HCT116 (cell line): ENCODE data around the gene BEND5. TPM values are rescaled to one million over a fixed set of nuclear protein-coding genes. Genes with fewer than 3 reads are reported as not detected.

Source experiments
- ATAC-seq: fragments of 200-7000 bp; cut with Tn5 transposase; 2 replicates; pipeline ENCODE4 v1.9.1; 2020; ENCODE audit warnings: mild to moderate bottlenecking, moderate library complexity
- BruUV-seq: library from RNA; stranded (reverse); fragments of 400-500 nt; replicated peaks from 2 replicates; lab custom pipeline; 2021; lab: Mats Ljungman, UMichigan
- CTCF ChIA-PET: fragments of 300-600 bp; sonication (Branson Sonifier 250); formaldehyde crosslinking; loops from one replicate; lab custom pipeline; 2021; ENCODE audit warnings: antibody characterized with exemption; lab: Charles Lee
- POLR2A ChIA-PET: fragments of 300-600, 350-600 bp; sonication (Branson Sonifier 250); formaldehyde crosslinking; loops from one replicate; lab custom pipeline; 2021; ENCODE audit warnings: antibody characterized with exemption; lab: Charles Lee
- RAD21 ChIA-PET, 2 experiments: fragments of 300-600 bp; sonication (Branson Sonifier 250); formaldehyde crosslinking; loops; one replicate each; lab custom pipeline; 2023; ENCODE audit warnings: low total read pairs in 2 of 2; ENCODE audit not compliant: uncharacterized antibody in 2 of 2, unreplicated experiment in 2 of 2, low non-redundant PET in 1 of 2; lab: Charles Lee
- DNase-seq: peaks from one replicate; pipeline ENCODE4 v3.0.0-alpha.2; 2010; ENCODE audit warnings: low read depth, low spot score
- H2AFZ ChIP-seq: fragments of 200-600 bp; shearing (Covaris generic), sonication (generic); 2 replicates; pipeline ENCODE4 v1.6.1; 2017; ENCODE audit warnings: low read depth, mixed run types, mixed read lengths, antibody characterized with exemption, low read length; ENCODE audit not compliant: poor library complexity, severe bottlenecking
- H3K27ac ChIP-seq: 2 replicates; pipeline ENCODE4 v1.5.1; 2012; ENCODE audit warnings: low read depth, low read length
- H3K27me3 ChIP-seq: fragments of 200-600 bp; sonication (generic); 2 replicates; pipeline ENCODE4 v1.6.1; 2016; ENCODE audit warnings: mixed run types, low read length, mixed read lengths; ENCODE audit not compliant: insufficient read depth
- H3K36me3 ChIP-seq, 2 experiments: fragments of 200-500 bp in 1 of 2; fragments of 200-600 bp in 1 of 2; sonication (Bioruptor generic) in 1 of 2; sonication (generic) in 1 of 2; 2 replicates each; pipeline versions ENCODE4 v1.5.1 to v1.6.1; 2014 to 2016; ENCODE audit warnings: low read length in 2 of 2, inconsistent platforms in 1 of 2, mixed read lengths in 1 of 2, mixed run types in 1 of 2; ENCODE audit not compliant: insufficient read depth in 2 of 2, control insufficient read depth in 1 of 2
- H3K4me1 ChIP-seq, 2 experiments: fragments of 200-600 bp in 1 of 2; sonication (generic) in 1 of 2; 2 replicates each; pipeline versions ENCODE4 v1.5.1 to v1.6.1; 2012 to 2017; ENCODE audit warnings: low read length in 2 of 2, inconsistent platforms in 1 of 2, mild to moderate bottlenecking in 1 of 2, mixed read lengths in 1 of 2, mixed run types in 1 of 2, moderate library complexity in 1 of 2; ENCODE audit not compliant: insufficient read depth in 2 of 2, control insufficient read depth in 1 of 2
- H3K4me2 ChIP-seq: fragments of 200-600 bp; sonication (generic); 2 replicates; pipeline ENCODE4 v1.6.1; 2017; ENCODE audit warnings: mixed run types, low read length, mixed read lengths
- H3K4me3 ChIP-seq, 2 experiments: fragments of 200-600 bp in 1 of 2; sonication (generic) in 1 of 2; replicated peaks in 1 of 2; 2 replicates each; pipeline ENCODE4 v1.5.1; 2011 to 2016; ENCODE audit warnings: low read length in 2 of 2, control low read depth in 1 of 2, low read depth in 1 of 2, mild to moderate bottlenecking in 1 of 2, mixed read lengths in 1 of 2, mixed run types in 1 of 2
- H3K79me2 ChIP-seq: fragments of 200-600 bp; sonication (generic); 2 replicates; pipeline ENCODE4 v1.6.1; 2017; ENCODE audit warnings: mild to moderate bottlenecking, mixed run types, low read length, moderate library complexity, mixed read lengths; ENCODE audit not compliant: insufficient read depth
- H3K9ac ChIP-seq: fragments of 200-600 bp; sonication (generic); 2 replicates; pipeline ENCODE4 v1.6.1; 2016; ENCODE audit warnings: low read length, mixed read lengths
- H3K9me2 ChIP-seq: fragments of 200-600 bp; sonication (generic), shearing (Covaris generic); 2 replicates; pipeline ENCODE4 v1.6.1; 2017; ENCODE audit warnings: mixed run types, mild to moderate bottlenecking, moderate library complexity; ENCODE audit not compliant: insufficient read depth
- H3K9me3 ChIP-seq, 2 experiments: fragments of 200-500 bp in 1 of 2; fragments of 200-600 bp in 1 of 2; sonication (Bioruptor generic) in 1 of 2; sonication (generic) in 1 of 2; 2 replicates each; pipeline ENCODE4 v1.6.1; 2014 to 2017; ENCODE audit warnings: low read length in 2 of 2, mixed read lengths in 2 of 2, inconsistent platforms in 1 of 2, low read depth in 1 of 2, mild to moderate bottlenecking in 1 of 2, mixed run types in 1 of 2, moderate library complexity in 1 of 2; ENCODE audit not compliant: control insufficient read depth in 1 of 2, insufficient read depth in 1 of 2
- H4K20me1 ChIP-seq: fragments of 200-600 bp; sonication (generic), shearing (Covaris generic); 2 replicates; pipeline ENCODE4 v1.6.1; 2017; ENCODE audit warnings: mixed run types, mild to moderate bottlenecking, moderate library complexity; ENCODE audit not compliant: insufficient read depth
- CEBPB ChIP-seq: IDR thresholded peaks from 2 replicates; pipeline ENCODE4 v1.6.1; 2012; ENCODE audit warnings: low read depth
- CTCF ChIP-seq, 3 experiments: fragments of 200-600 bp in 1 of 3; sonication (generic) in 1 of 3; IDR thresholded peaks in 2 of 3; conservative IDR thresholded peaks in 1 of 3; 2 replicates each; pipeline ENCODE4 v1.5.1; 2012 to 2017; ENCODE audit warnings: low read depth in 2 of 3, low read length in 2 of 3, antibody characterized with exemption in 1 of 3, borderline replicate concordance in 1 of 3, control low read depth in 1 of 3, mild to moderate bottlenecking in 1 of 3, mixed read lengths in 1 of 3, mixed run types in 1 of 3, moderate library complexity in 1 of 3; ENCODE audit not compliant: insufficient read depth in 1 of 3
- ELF1 ChIP-seq: IDR thresholded peaks from 2 replicates; pipeline ENCODE4 v1.6.1; 2012; ENCODE audit warnings: low read depth, borderline replicate concordance
- EZH2 ChIP-seq: fragments of 200-600 bp; sonication (generic); IDR thresholded peaks from 2 replicates; pipeline ENCODE4 v1.6.1; 2017; ENCODE audit warnings: antibody characterized with exemption, mixed run types
- REST ChIP-seq: IDR thresholded peaks from 2 replicates; pipeline ENCODE4 v1.6.1; 2012; ENCODE audit warnings: low read depth
- SP1 ChIP-seq: IDR thresholded peaks from 2 replicates; pipeline ENCODE4 v1.6.1; 2012; ENCODE audit warnings: low read depth
- intact Hi-C: fragments of 100-400 bp; cut with micrococcal nuclease; formaldehyde crosslinking; loops from 2 replicates; pipeline ENCODE4 v1.10.0; 2022
- total RNA-seq: library from RNA; stranded (reverse); gene quantifications from one replicate; pipeline ENCODE4 v1.2.1, GENCODE V29; 2021; ENCODE audit not compliant: unreplicated experiment
- TF ChIP-seq, protein P1 (sequence below): IDR thresholded peaks from 2 replicates; pipeline ENCODE4 v1.6.1; 2011; ENCODE audit warnings: mild to moderate bottlenecking, low read length, moderate library complexity; ENCODE audit not compliant: insufficient replicate concordance; ENCODE audit errors: extremely low read depth

Gene BEND5
- total RNA-seq, 1 experiment from 2014 or later, result not detected

DNA sequence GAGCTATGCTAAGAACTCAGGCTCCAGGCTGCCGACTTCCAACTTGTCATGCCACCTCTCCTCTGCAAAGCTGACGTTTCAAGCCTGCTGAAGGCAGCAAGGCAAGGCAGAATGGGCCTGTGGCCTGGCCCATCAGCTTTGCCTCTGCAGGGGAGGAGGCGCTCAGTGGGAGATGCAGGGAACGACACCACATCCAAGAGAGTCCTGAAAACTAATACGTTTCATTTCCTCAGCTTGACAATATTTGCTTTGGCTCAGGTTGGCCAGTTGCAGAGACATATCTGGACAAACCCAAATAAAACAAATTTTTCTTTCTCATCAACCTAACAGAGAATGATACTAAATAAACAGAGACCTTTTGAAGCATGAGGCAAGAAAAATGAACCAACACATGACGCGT is 35.3 kb downstream of the BEND5 start (continued):
- no peak for TF ChIP-seq CTCF (IDR thresholded peaks at IDR 0.05 in 2 of 3, conservative IDR thresholded peaks at IDR 0.05 in 1 of 3; ENCODE audit: borderline replicate concordance in 1 of 3, insufficient read depth in 1 of 3, low read depth in 2 of 3, low read length in 2 of 3)
- TF ChIP-seq SP1, result no peak
- no peak for TF ChIP-seq ELF1

GRCh38 chr1:48740621-48741020 is 36.1 kb downstream of the BEND5 start:
- Histone ChIP-seq H3K4me1 (no peaks in the 10 kb centered on the region), H2AFZ (no peak overlapping the region), H3K9ac (no peak overlapping the region), H3K27ac (no peak overlapping the region), H3K9me3 (no peaks in the 10 kb centered on the region), H3K4me2 (no peak overlapping the region), H3K9me2 (no peaks in the 10 kb centered on the region), H3K27me3 (peaks cover 12% of the 10 kb centered on the region), H4K20me1 (no peaks in the 10 kb centered on the region), H3K36me3 (no peaks in the 10 kb centered on the region), H3K79me2 (no peaks in the 10 kb centered on the region), H3K4me3 (no peak overlapping the region)
- RAD21 ChIA-PET, result no interaction called here
- intact Hi-C loops, result no loop called here
- CTCF ChIA-PET, result no interaction called here
- POLR2A ChIA-PET, result no interaction called here
- no peak for TF ChIP-seq EZH2
- TF ChIP-seq, protein P1, sequence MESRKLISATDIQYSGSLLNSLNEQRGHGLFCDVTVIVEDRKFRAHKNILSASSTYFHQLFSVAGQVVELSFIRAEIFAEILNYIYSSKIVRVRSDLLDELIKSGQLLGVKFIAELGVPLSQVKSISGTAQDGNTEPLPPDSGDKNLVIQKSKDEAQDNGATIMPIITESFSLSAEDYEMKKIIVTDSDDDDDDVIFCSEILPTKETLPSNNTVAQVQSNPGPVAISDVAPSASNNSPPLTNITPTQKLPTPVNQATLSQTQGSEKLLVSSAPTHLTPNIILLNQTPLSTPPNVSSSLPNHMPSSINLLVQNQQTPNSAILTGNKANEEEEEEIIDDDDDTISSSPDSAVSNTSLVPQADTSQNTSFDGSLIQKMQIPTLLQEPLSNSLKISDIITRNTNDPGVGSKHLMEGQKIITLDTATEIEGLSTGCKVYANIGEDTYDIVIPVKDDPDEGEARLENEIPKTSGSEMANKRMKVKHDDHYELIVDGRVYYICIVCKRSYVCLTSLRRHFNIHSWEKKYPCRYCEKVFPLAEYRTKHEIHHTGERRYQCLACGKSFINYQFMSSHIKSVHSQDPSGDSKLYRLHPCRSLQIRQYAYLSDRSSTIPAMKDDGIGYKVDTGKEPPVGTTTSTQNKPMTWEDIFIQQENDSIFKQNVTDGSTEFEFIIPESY, result no peak
- TF ChIP-seq CEBPB, result no peak
- TF ChIP-seq REST, result no peak
- no TSS peak for BruUV-seq
- ATAC-seq (no peak), DNase-seq (no peak)
